HUES48 (cell line): ENCODE results near the gene PCBP4.

Experiments
- H3K27ac ChIP-seq: one replicate; pipeline ENCODE4 v1.7.0; 2013; ENCODE audit warnings: low read depth, low read length, inconsistent platforms
- H3K27me3 ChIP-seq: 2 replicates; pipeline ENCODE4 v1.6.1; 2013; ENCODE audit warnings: mild to moderate bottlenecking, low read length; ENCODE audit not compliant: control insufficient read depth, insufficient read depth
- H3K36me3 ChIP-seq: 2 replicates; pipeline ENCODE4 v1.6.1; 2013; ENCODE audit warnings: low read length; ENCODE audit not compliant: control insufficient read depth, insufficient read depth
- H3K4me1 ChIP-seq: 2 replicates; pipeline ENCODE4 v1.6.1; 2013; ENCODE audit warnings: mild to moderate bottlenecking, low read length; ENCODE audit not compliant: control insufficient read depth, insufficient read depth
- H3K4me3 ChIP-seq: 2 replicates; pipeline ENCODE4 v1.5.1; 2013; ENCODE audit warnings: mild to moderate bottlenecking, low read depth, low read length
- H3K9ac ChIP-seq: 2 replicates; pipeline ENCODE4 v1.6.1; 2013; ENCODE audit warnings: mild to moderate bottlenecking, low read depth, low read length, moderate library complexity
- H3K9me3 ChIP-seq: 2 replicates; pipeline ENCODE4 v1.6.1; 2013; ENCODE audit warnings: low read length; ENCODE audit not compliant: control insufficient read depth, insufficient read depth

PCBP4 gene

DNA sequence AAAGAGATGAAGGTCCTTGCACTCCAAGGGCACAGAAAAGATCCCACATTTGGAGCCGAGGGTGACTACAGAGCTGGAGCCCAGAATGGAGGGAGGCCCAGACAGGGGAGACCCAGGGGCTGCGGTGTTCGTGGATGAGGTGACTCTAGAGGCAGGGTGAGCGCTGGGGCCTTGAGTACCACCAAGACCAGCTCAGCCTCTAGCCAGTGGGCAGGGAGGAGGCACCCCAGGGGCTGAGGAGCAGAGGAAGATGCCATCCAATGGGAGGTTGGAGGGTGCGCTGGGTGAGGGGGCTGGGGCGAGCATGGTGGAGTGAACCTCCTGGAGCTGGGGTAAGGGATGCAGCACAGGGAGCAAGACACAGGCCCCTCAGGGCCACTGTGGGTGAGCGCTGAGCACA, 38.8 kb downstream of the PCBP4 start:
- Histone ChIP-seq H3K4me3 (no peak overlapping the region), H3K27me3 (no peaks in the 10 kb centered on the region), H3K9me3 (no peaks in the 10 kb centered on the region), H3K36me3 (peaks cover 14% of the 10 kb centered on the region), H3K4me1 (no peaks in the 10 kb centered on the region), H3K9ac (no peak overlapping the region), H3K27ac (no peak overlapping the region)

GRCh38 chr3:51927061-51927977, 39.9 kb downstream of the PCBP4 start:
- Histone ChIP-seq H3K9ac (no peak overlapping the region), H3K27me3 (no peaks in the 10 kb centered on the region), H3K9me3 (no peaks in the 10 kb centered on the region)

GRCh38 chr3:51921081-51921578, 46.1 kb downstream of the PCBP4 start:
- H3K27me3 ChIP-seq: no peaks in the 10 kb centered on the region
- no peak overlapping the region for H3K4me3 ChIP-seq
- H3K36me3 ChIP-seq: no peaks in the 10 kb centered on the region
- no peak overlapping the region for H3K27ac ChIP-seq
- no peak overlapping the region for H3K9ac ChIP-seq
- no peaks in the 10 kb centered on the region for H3K9me3 ChIP-seq
- peaks cover 2% of the 10 kb centered on the region for H3K4me1 ChIP-seq

More at GRCh38 chr3:51927061-51927977, 39.9 kb downstream of the PCBP4 start:
- H3K36me3 ChIP-seq: peaks cover 3% of the 10 kb centered on the region; the same call in 1 of the 2 replicates
- no peak overlapping the region for H3K27ac ChIP-seq
- no peaks in the 10 kb centered on the region for H3K4me1 ChIP-seq
- H3K4me3 ChIP-seq: no peak overlapping the region

DNA sequence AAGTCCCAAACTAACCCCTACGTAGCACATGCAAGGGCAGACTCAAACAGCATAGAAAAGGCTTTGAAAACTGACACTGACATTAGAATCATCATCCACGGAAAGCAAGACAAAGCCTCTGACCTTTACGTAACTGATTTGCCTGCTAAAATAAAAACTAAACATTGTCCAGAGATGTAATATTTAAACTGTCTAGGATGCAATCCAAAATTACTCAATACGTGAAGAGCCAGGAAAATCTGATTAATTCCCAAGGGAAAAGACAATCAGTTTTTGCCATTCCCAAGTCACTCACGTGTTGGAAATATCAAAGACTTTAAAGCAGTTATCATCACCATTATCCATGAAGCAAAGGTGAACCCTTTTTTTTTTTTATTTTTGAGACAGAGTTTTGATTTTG, 50.8 kb downstream of the PCBP4 start:
- Histone ChIP-seq H3K9me3 (no peaks in the 10 kb centered on the region), H3K27me3 (no peaks in the 10 kb centered on the region), H3K36me3 (no peaks in the 10 kb centered on the region), H3K27ac (no peak overlapping the region), H3K4me3 (no peak overlapping the region), H3K9ac (no peak overlapping the region), H3K4me1 (peaks cover 11% of the 10 kb centered on the region)

DNA sequence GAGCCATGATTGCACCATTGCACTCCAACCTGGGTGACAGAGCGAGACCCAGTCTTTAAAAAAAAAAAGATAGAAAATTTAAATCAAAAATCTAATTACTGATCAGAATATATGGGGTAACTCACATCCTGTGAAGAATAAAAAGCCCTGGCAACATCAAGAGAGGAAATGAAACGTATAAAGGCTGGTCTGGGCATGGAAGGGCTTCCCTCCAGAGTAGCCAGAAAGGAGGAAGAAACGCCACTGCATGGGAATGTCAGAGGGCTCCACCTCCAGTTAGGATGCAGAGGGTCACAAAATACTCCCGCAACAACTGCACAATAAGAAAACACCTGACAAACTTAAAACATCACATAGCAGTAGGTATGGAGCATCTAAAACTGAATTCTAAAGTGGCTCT, 59.2 kb downstream of the PCBP4 start:
- no peaks in the 10 kb centered on the region; the same call in 1 of the 2 replicates for H3K9me3 ChIP-seq
- no peak overlapping the region for H3K4me3 ChIP-seq
- H3K9ac ChIP-seq: no peak overlapping the region
- no peaks in the 10 kb centered on the region for H3K4me1 ChIP-seq
- no peaks in the 10 kb centered on the region for H3K27me3 ChIP-seq
- no peaks in the 10 kb centered on the region for H3K36me3 ChIP-seq
- no peak overlapping the region for H3K27ac ChIP-seq
